ENCODE measurements around the gene BUB1B.

DNA sequence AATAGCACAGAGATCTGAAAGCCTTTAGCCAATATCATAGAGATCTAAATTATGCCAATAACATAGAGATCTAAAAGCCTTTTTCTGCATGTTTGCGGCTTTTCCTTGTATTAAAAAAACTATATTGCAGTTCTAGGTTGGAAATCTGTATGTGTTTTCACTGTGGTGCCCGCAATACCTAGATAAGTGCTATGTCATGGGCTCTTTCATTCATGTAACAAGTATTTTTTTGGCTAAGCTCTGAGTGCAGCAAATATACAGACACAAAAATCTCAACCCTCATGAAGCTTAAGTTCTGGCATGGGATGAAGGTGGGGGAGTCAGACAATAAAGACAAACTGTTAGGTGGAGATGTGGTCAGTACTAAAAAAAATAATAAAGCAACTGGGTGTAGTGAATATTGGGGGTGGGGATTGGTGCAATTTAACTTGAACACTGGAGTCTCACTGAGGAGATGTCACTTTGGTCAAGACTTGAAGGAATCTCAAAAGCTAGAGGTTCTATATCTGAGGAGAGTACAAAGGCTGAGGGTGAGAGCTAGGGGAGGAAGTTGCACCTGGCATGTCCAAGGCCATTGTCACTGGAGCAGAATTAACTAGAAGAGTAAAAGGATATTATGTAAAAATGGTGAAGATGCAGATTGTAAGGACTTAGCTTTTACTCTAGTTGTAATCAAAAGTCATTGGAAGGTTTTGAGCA lies 973 bp downstream of the BUB1B start:
- TF ChIP-seq POLR2AphosphoS5 (IDR thresholded peaks at IDR 0.05): no peak
- TF ChIP-seq POLR2A (IDR thresholded peaks at IDR 0.05): no peak
- TF ChIP-seq, protein P1, sequence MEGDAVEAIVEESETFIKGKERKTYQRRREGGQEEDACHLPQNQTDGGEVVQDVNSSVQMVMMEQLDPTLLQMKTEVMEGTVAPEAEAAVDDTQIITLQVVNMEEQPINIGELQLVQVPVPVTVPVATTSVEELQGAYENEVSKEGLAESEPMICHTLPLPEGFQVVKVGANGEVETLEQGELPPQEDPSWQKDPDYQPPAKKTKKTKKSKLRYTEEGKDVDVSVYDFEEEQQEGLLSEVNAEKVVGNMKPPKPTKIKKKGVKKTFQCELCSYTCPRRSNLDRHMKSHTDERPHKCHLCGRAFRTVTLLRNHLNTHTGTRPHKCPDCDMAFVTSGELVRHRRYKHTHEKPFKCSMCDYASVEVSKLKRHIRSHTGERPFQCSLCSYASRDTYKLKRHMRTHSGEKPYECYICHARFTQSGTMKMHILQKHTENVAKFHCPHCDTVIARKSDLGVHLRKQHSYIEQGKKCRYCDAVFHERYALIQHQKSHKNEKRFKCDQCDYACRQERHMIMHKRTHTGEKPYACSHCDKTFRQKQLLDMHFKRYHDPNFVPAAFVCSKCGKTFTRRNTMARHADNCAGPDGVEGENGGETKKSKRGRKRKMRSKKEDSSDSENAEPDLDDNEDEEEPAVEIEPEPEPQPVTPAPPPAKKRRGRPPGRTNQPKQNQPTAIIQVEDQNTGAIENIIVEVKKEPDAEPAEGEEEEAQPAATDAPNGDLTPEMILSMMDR (IDR thresholded peaks at IDR 0.05): no peak
- no peak for TF ChIP-seq EP300 (IDR thresholded peaks at IDR 0.05)
